ENCODE data around the gene A1BG. TPM values are rescaled to one million over a fixed set of nuclear protein-coding genes. Genes with fewer than 3 reads are reported as not detected.
A peak's percentile ranks its signal among the peaks of the same experiment; 100 is the strongest.

A1BG gene
- total and polyA plus RNA-seq, 2 of the 13 experiments (the other 11 are each of a cell fraction or from before 2014, with no cell fraction given) = 14.7 to 41.4 TPM

DNA sequence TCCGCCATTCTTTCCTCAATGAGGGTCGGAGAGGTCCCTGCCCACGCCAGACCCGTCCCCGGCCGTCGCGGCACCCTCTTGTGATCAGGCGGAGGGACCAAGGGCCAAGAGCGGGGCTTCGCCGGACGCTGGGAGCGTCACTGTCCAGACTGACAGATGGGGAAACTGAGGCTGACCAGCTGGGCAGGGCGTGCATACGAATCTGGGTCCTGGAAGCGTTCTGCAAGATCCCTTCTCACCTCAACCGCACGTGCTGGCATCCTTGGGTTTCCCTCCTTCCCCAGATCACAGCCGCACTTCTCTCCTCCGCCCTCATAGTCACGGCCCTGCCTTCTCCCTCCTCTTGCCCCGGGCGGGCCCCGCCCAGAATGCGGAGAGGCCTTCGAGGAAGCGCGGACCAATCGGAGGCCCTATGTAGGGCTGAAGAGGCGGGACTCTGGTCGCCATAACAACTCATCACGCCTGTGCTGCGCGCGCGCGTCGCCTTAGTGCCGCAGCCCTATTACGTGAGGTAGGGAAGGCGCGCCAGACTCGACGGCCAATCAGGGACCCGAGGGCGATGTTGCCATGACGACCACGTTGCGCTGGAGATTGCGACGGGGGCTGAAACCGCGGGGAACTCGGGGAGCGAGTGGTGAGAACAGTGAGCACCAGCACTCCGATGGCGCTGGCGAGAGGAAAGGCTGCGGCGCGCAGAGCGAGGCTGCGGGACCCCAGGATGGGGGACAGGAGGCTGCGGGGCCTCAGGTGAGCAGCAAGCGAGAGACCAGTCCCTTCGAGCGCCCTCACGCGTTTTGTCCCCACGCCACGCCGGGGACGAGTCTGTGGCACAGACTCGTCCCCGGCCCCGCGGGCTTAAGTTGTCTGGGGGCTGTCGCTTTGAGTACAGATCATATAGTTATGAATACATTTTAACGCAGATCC, 47.9 kb upstream of the A1BG start (continued):
- TF ChIP-seq SP4 (CRISPR knock-in tag; IDR thresholded peaks at IDR 0.05) (no peak; the same call in 1 of the 2 replicates), HOXD1 (CRISPR knock-in tag; IDR thresholded peaks at IDR 0.05) (peak; percentile 72; the same call in 1 of the 2 replicates), ZNF724P (CRISPR knock-in tag; IDR thresholded peaks at IDR 0.05; ENCODE audit: borderline replicate concordance) (no peak; the same call in 1 of the 2 replicates), POLR2AphosphoS5 (IDR thresholded peaks at IDR 0.05; ENCODE audit: low read depth, low read length) (peak; percentile 74), MXI1 (IDR thresholded peaks at IDR 0.05; ENCODE audit: borderline replicate concordance, low read depth, low read length) (peak; percentile 99), ZNF33A (CRISPR knock-in tag; IDR thresholded peaks at IDR 0.05; ENCODE audit: borderline replicate concordance) (no peak), POLR2G (IDR thresholded peaks at IDR 0.05; ENCODE audit: low read depth, low read length) (peak; percentile 80), U2AF2 (IDR thresholded peaks at IDR 0.05; ENCODE audit: low read depth, low read length) (peak; percentile 99), ZNF350 (CRISPR knock-in tag; IDR thresholded peaks at IDR 0.05; ENCODE audit: borderline replicate concordance, low read depth) (0 out of 2 replicates have a peak, but pooled peaks have one; percentile 23)
- TF ChIP-seq, protein P1, sequence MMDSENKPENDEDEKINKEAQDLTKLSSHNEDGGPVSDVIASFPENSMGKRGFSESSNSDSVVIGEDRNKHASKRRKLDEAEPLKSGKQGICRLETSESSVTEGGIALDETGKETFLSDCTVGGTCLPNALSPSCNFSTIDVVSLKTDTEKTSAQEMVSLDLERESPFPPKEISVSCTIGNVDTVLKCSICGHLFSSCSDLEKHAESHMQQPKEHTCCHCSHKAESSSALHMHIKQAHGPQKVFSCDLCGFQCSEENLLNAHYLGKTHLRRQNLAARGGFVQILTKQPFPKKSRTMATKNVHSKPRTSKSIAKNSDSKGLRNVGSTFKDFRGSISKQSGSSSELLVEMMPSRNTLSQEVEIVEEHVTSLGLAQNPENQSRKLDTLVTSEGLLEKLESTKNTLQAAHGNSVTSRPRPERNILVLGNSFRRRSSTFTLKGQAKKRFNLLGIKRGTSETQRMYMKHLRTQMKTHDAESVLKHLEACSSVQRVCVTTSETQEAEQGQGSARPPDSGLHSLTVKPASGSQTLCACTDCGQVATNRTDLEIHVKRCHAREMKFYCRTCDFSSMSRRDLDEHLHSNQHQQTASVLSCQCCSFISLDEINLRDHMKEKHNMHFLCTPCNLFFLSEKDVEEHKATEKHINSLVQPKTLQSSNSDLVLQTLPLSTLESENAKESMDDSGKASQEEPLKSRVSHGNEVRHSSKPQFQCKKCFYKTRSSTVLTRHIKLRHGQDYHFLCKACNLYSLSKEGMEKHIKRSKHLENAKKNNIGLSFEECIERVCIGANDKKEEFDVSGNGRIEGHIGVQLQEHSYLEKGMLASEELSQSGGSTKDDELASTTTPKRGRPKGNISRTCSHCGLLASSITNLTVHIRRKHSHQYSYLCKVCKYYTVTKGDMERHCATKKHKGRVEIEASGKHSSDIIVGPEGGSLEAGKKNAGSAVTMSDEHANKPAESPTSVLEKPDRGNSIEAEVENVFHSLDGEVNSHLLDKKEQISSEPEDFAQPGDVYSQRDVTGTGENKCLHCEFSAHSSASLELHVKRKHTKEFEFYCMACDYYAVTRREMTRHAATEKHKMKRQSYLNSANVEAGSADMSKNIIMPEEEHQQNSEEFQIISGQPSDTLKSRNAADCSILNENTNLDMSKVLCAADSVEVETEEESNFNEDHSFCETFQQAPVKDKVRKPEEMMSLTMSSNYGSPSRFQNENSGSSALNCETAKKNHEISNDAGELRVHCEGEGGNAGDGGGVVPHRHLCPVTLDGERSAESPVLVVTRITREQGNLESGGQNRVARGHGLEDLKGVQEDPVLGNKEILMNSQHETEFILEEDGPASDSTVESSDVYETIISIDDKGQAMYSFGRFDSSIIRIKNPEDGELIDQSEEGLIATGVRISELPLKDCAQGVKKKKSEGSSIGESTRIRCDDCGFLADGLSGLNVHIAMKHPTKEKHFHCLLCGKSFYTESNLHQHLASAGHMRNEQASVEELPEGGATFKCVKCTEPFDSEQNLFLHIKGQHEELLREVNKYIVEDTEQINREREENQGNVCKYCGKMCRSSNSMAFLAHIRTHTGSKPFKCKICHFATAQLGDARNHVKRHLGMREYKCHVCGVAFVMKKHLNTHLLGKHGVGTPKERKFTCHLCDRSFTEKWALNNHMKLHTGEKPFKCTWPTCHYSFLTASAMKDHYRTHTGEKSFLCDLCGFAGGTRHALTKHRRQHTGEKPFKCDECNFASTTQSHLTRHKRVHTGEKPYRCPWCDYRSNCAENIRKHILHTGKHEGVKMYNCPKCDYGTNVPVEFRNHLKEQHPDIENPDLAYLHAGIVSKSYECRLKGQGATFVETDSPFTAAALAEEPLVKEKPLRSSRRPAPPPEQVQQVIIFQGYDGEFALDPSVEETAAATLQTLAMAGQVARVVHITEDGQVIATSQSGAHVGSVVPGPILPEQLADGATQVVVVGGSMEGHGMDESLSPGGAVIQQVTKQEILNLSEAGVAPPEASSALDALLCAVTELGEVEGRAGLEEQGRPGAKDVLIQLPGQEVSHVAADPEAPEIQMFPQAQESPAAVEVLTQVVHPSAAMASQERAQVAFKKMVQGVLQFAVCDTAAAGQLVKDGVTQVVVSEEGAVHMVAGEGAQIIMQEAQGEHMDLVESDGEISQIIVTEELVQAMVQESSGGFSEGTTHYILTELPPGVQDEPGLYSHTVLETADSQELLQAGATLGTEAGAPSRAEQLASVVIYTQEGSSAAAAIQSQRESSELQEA (CRISPR knock-in tag; IDR thresholded peaks at IDR 0.05; ENCODE audit: not compliant biosample characterization) = peak; percentile 56
- TF ChIP-seq, protein P2, sequence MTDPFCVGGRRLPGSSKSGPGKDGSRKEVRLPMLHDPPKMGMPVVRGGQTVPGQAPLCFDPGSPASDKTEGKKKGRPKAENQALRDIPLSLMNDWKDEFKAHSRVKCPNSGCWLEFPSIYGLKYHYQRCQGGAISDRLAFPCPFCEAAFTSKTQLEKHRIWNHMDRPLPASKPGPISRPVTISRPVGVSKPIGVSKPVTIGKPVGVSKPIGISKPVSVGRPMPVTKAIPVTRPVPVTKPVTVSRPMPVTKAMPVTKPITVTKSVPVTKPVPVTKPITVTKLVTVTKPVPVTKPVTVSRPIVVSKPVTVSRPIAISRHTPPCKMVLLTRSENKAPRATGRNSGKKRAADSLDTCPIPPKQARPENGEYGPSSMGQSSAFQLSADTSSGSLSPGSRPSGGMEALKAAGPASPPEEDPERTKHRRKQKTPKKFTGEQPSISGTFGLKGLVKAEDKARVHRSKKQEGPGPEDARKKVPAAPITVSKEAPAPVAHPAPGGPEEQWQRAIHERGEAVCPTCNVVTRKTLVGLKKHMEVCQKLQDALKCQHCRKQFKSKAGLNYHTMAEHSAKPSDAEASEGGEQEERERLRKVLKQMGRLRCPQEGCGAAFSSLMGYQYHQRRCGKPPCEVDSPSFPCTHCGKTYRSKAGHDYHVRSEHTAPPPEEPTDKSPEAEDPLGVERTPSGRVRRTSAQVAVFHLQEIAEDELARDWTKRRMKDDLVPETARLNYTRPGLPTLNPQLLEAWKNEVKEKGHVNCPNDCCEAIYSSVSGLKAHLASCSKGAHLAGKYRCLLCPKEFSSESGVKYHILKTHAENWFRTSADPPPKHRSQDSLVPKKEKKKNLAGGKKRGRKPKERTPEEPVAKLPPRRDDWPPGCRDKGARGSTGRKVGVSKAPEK (CRISPR knock-in tag; IDR thresholded peaks at IDR 0.05; ENCODE audit: borderline replicate concordance) = 0 out of 2 replicates have a peak, but pooled peaks have one; percentile 27
- TF ChIP-seq, protein P3, sequence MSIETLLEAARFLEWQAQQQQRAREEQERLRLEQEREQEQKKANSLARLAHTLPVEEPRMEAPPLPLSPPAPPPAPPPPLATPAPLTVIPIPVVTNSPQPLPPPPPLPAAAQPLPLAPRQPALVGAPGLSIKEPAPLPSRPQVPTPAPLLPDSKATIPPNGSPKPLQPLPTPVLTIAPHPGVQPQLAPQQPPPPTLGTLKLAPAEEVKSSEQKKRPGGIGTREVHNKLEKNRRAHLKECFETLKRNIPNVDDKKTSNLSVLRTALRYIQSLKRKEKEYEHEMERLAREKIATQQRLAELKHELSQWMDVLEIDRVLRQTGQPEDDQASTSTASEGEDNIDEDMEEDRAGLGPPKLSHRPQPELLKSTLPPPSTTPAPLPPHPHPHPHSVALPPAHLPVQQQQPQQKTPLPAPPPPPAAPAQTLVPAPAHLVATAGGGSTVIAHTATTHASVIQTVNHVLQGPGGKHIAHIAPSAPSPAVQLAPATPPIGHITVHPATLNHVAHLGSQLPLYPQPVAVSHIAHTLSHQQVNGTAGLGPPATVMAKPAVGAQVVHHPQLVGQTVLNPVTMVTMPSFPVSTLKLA (IDR thresholded peaks at IDR 0.05) = peak; percentile 75
- TF ChIP-seq, protein P4, sequence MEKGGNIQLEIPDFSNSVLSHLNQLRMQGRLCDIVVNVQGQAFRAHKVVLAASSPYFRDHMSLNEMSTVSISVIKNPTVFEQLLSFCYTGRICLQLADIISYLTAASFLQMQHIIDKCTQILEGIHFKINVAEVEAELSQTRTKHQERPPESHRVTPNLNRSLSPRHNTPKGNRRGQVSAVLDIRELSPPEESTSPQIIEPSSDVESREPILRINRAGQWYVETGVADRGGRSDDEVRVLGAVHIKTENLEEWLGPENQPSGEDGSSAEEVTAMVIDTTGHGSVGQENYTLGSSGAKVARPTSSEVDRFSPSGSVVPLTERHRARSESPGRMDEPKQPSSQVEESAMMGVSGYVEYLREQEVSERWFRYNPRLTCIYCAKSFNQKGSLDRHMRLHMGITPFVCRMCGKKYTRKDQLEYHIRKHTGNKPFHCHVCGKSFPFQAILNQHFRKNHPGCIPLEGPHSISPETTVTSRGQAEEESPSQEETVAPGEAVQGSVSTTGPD (CRISPR knock-in tag; IDR thresholded peaks at IDR 0.05) = no peak
